DMS53 treated with DMSO at 0.1 percent for 48 hours (cell line): ENCODE data around the gene GRM1.

Source experiments
- DNase-seq: peaks from one replicate; lab custom pipeline; 2025; ENCODE audit not compliant: unreplicated experiment; lab: John Stamatoyannopoulos, UW

Gene GRM1

DNA sequence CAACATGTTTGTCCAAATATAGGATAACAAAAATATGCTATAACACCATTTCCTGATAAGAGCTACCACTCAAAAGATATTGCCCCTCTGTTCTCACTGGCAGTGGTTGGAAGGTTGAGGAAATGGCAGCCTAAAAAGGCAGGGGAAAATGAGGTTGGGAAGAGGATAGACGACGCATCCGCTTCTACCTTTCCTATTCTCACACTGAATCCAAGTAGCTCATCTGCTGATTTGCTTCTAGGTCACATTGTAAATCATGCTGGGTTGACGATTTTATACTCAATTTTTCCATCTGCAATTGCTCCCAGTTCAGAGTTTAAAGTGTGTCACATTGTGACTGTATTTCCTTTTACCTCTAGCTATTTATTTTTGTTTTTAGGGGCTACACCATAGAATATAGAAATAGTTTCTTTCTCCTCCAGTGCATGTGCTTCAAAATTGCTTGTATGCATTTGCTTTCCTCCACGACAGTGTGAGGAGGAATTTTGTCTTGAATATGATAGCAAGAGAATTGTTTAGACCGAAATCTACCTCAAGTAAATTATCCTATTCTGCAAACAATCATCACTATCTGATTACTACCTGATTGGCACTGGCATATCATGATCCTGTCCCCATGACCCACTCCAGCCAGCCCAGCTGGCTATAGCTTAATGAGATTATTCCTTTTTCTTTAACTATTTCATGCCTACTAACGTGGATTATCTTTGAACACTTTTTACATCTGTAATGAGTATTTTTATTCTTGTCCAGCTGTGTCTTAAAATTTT lies 335.2 kb downstream of the GRM1 start:
- no peak for DNase-seq

GRCh38 chr6:146364816-146365594 lies 336.1 kb downstream of the GRM1 start:
- DNase-seq = no peak

- no peak for DNase-seq
Observed at GRCh38 chr6:146367061-146367460, 338.2 kb downstream of the GRM1 start.

- no peak for DNase-seq
Observed at GRCh38 chr6:146369866-146370265, 341.0 kb downstream of the GRM1 start.

- DNase-seq = no peak
Observed at GRCh38 chr6:146381486-146381885, 352.6 kb downstream of the GRM1 start.

DNA sequence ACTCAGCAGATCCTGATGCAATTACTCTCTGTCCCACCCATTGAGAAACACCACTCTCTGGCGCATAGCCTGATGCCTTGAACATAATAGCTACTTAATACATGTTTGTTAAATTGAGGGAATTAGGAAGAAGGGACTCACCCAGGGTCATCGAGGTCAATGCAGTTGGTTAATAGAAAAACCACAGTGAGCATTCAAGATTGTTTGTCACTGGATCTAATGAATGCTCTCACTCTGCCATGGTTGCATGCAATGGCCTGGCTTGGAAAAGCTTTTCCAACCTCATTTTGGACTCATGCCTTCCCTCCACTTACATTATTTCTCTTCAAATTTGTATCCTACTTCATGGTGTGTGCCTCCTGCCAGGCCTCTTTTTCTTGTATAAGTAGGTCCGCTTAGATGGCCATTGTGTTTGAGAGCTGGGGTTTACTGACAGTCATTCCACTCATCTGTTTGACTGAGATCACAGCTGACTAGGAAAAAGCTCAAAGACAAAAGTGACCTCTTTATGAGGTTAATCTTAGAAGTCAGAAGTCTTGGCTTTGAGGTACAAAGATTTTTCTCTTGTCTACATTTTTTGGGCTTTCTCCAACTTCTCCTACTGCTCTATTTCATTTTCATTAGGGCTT lies 360.0 kb downstream of the GRM1 start:
- no peak for DNase-seq

GRCh38 chr6:146389740-146390139 lies 360.9 kb downstream of the GRM1 start:
- no peak for DNase-seq

GRCh38 chr6:146397638-146398037 lies 368.8 kb downstream of the GRM1 start:
- no peak for DNase-seq

DNA sequence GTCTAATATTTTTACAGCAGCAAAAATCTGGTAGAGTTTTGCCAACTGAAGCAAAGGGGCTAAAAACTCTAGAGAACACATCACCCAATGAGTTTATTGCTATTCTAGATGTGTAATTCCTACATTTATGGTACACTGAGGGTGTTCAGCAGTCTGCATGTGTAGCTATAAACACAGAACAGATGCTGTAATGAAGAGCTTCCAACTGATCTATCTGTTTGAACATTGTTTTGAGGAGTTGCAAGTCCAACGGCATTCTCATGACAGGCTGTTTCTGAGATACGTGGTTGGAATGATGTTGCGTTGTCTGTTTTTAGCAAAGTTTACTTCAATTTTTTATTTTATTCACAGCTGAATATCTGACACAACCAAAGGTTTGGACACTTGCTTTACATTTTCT lies 373.6 kb downstream of the GRM1 start:
- DNase-seq = no peak

- no peak for DNase-seq
Observed at GRCh38 chr6:146408583-146408982, 379.7 kb downstream of the GRM1 start.

- DNase-seq = peak; percentile 60
Observed at GRCh38 chr6:146410851-146411595, 382.2 kb downstream of the GRM1 start.

DNA sequence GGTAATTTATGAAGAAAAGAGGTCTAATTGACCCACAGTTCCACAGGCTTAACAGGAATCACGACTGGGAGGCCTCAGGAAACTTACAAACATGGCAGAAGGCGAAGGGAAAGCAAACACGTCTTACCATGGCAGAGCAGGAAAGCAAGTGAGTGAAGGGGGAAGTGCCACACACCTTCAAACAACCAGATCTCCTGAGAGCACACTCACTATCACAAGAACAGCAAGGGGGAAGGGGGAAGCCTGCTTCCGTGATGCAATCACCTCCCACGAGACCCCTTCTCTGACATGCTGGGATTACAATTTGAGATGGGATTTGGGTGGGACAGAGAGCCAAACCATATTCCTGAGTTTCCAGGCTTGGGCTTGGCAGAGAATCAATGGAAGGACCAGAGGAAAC lies 390.7 kb downstream of the GRM1 start:
- DNase-seq = no peak

- DNase-seq = no peak
Observed at GRCh38 chr6:146420255-146420654, 391.4 kb downstream of the GRM1 start.

- no peak for DNase-seq
Observed at GRCh38 chr6:146422789-146423375, 394.0 kb downstream of the GRM1 start.

DNA sequence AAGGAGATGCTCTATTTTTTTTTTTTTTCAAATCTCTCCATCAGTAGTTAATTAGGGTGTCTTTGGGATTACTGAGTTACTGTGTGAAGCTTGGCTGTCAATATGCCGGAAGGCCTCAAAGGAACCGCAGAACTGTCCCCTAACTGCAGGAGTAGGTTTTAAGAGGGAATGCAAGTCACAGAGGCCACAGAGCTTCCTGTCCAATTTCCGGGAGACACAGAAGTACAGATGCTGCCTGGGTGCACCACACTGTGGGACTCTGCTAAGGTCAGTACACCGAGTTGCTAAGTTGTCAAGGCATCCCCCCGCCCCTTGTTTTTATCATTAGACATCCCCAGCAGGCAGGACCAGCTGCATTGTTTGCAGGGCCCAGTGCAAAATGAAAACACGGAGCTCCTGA lies 394.6 kb downstream of the GRM1 start:
- DNase-seq = no peak

- DNase-seq = no peak
Observed at GRCh38 chr6:146426516-146426915, 397.7 kb downstream of the GRM1 start.

DNA sequence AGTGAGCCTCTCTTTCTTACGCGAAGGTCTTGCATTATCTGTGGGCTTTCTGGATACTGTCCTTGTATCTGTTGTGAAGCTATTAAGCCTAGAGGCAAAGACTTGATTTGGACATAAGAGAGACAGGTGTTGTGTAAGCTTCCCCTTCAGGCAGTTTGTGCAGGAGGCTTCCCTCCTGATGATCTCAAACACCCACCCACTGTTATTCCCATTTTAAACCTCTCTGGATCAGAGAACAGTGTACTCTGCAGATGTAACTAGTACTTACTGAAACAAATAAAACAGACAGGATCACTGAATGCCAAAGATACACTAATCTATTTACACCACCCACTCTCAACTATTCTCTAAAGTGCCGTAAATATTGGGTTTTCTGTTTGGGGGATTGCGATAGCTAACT lies 401.0 kb downstream of the GRM1 start:
- DNase-seq = no peak

DNA sequence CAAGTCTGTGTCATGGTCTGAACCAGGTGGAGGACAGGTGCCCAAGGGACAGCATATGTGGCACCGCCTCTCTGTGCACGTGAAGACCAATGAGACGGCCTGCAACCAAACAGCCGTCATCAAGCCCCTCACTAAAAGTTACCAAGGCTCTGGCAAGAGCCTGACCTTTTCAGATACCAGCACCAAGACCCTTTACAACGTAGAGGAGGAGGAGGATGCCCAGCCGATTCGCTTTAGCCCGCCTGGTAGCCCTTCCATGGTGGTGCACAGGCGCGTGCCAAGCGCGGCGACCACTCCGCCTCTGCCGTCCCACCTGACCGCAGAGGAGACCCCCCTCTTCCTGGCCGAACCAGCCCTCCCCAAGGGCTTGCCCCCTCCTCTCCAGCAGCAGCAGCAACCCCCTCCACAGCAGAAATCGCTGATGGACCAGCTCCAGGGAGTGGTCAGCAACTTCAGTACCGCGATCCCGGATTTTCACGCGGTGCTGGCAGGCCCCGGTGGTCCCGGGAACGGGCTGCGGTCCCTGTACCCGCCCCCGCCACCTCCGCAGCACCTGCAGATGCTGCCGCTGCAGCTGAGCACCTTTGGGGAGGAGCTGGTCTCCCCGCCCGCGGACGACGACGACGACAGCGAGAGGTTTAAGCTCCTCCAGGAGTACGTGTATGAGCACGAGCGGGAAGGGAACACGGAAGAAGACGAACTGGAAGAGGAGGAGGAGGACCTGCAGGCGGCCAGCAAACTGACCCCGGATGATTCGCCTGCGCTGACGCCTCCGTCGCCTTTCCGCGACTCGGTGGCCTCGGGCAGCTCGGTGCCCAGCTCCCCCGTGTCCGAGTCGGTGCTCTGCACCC lies 405.2 kb downstream of the GRM1 start:
- peak; percentile 12 for DNase-seq

GRCh38 chr6:146434732-146435390 lies 406.0 kb downstream of the GRM1 start:
- DNase-seq = no peak
